Liver (tissue), 9 donors: ENCODE measurements around the gene PRKAR1B. TPM values are rescaled to one million over a fixed set of nuclear protein-coding genes. Genes with fewer than 3 reads are reported as not detected.

Experiments used
- DNase-seq: peaks from one replicate; pipeline ENCODE4 v3.0.0-alpha.2; 2017; ENCODE audit warnings: low spot score
- H3K27ac ChIP-seq, 2 donors: one replicate each; pipeline ENCODE4 v1.7.0; 2013; ENCODE audit warnings: inconsistent platforms in 2 of 2, low read length in 2 of 2, control low read depth in 1 of 2, low read depth in 1 of 2, mild to moderate bottlenecking in 1 of 2
- H3K27me3 ChIP-seq, 4 donors: one replicate each; pipeline versions ENCODE4 v1.6.1 to v1.7.0; 2013; ENCODE audit warnings: low read length in 3 of 4, inconsistent platforms in 1 of 4, mild to moderate bottlenecking in 1 of 4, moderate library complexity in 1 of 4; ENCODE audit not compliant: control insufficient read depth in 4 of 4, insufficient read depth in 4 of 4
- H3K36me3 ChIP-seq, 4 donors: one replicate each; pipeline versions ENCODE4 v1.6.1 to v1.7.0; 2013; ENCODE audit warnings: low read length in 3 of 4, mild to moderate bottlenecking in 3 of 4, low read depth in 1 of 4, moderate library complexity in 1 of 4; ENCODE audit not compliant: control insufficient read depth in 4 of 4, insufficient read depth in 3 of 4
- H3K4me1 ChIP-seq, 4 donors: one replicate each; pipeline versions ENCODE4 v1.6.1 to v1.7.0; 2013; ENCODE audit warnings: low read length in 3 of 4, mild to moderate bottlenecking in 3 of 4, moderate library complexity in 1 of 4; ENCODE audit not compliant: control insufficient read depth in 4 of 4, insufficient read depth in 4 of 4
- H3K4me3 ChIP-seq, 3 donors: one replicate each; pipeline versions ENCODE4 v1.6.1 to v1.7.0; 2013; ENCODE audit warnings: low read length in 3 of 3, control low read depth in 1 of 3, low read depth in 1 of 3, mild to moderate bottlenecking in 1 of 3
- H3K9ac ChIP-seq, 2 donors: one replicate each; pipeline ENCODE4 v1.7.0; 2013; ENCODE audit warnings: low read length in 2 of 2, mild to moderate bottlenecking in 2 of 2, moderate library complexity in 2 of 2, control low read depth in 1 of 2, low read depth in 1 of 2
- H3K9me3 ChIP-seq, 4 donors: one replicate each; pipeline versions ENCODE4 v1.6.1 to v1.7.0; 2013; ENCODE audit warnings: low read length in 3 of 4; ENCODE audit not compliant: control insufficient read depth in 4 of 4
- EGR1 ChIP-seq, 2 donors: IDR thresholded peaks; 2 replicates each; pipeline ENCODE4 v1.6.1; 2016 to 2018; ENCODE audit warnings: antibody characterized with exemption in 2 of 2, low read depth in 2 of 2
- FOXA1 ChIP-seq: IDR thresholded peaks from 2 replicates; pipeline ENCODE4 v1.6.1; 2016; ENCODE audit warnings: antibody characterized with exemption
- FOXA2 ChIP-seq: IDR thresholded peaks from 2 replicates; pipeline ENCODE4 v1.6.1; 2016; ENCODE audit warnings: antibody characterized with exemption
- GABPA ChIP-seq, 2 donors: IDR thresholded peaks in 1 of 2; conservative IDR thresholded peaks in 1 of 2; 2 replicates each; pipeline ENCODE4 v1.6.1; 2016; ENCODE audit warnings: antibody characterized with exemption in 2 of 2, mild to moderate bottlenecking in 1 of 2, moderate library complexity in 1 of 2
- HNF4A ChIP-seq, 2 donors: conservative IDR thresholded peaks; 2 replicates each; pipeline ENCODE4 v1.6.1; 2016; ENCODE audit warnings: antibody characterized with exemption in 2 of 2, mild to moderate bottlenecking in 2 of 2
- HNF4G ChIP-seq: IDR thresholded peaks from 2 replicates; pipeline ENCODE4 v1.6.1; 2016; ENCODE audit warnings: antibody characterized with exemption
- RAD21 ChIP-seq, 2 donors: IDR thresholded peaks; 2 replicates each; pipeline ENCODE4 v1.6.1; 2016; ENCODE audit warnings: antibody characterized with exemption in 2 of 2, mild to moderate bottlenecking in 2 of 2
- RXRA ChIP-seq, 2 donors: IDR thresholded peaks; 2 replicates each; pipeline ENCODE4 v1.6.1; 2017 to 2018; ENCODE audit warnings: antibody characterized with exemption in 2 of 2, mild to moderate bottlenecking in 1 of 2
- SP1 ChIP-seq: IDR thresholded peaks from 2 replicates; pipeline ENCODE4 v1.6.1; 2018; ENCODE audit warnings: antibody characterized with exemption, mild to moderate bottlenecking
- TAF1 ChIP-seq: conservative IDR thresholded peaks from 2 replicates; pipeline ENCODE4 v1.6.1; 2016; ENCODE audit warnings: antibody characterized with exemption, mild to moderate bottlenecking
- WGBS: extraction: QIAGEN DNeasy Blood & Tissue Kit; methylation state at CpG from one replicate; pipeline ENCODE4 v1.1.7; 2013; 5-methylcytosine and 5-hydroxymethylcytosine counted together
- polyA plus RNA-seq, 2 donors: library from polyadenylated mRNA; stranded (reverse) in 1 of 2; unstranded in 1 of 2; fragments of 200-250 nt in 1 of 2; fragments of >200 nt in 1 of 2; fragmentation: Nextera tagmentation in 1 of 2; extraction: Ambion mirVana in 1 of 2; gene quantifications; one replicate each; pipeline versions ENCODE4 v1.2.1 to v1.2.3, GENCODE V29; 2013 to 2015
- total RNA-seq, 2 donors: library from RNA; depleted of rRNA; stranded (reverse); fragments of >200 nt; gene quantifications; one replicate each; pipeline ENCODE4 v1.2.3, GENCODE V29; 2014
- TF ChIP-seq, protein P1 (sequence below): IDR thresholded peaks from 2 replicates; pipeline ENCODE4 v1.6.1; 2016; ENCODE audit warnings: antibody characterized with exemption
- TF ChIP-seq, protein P2 (sequence below): IDR thresholded peaks from 2 replicates; pipeline ENCODE4 v1.6.1; 2016; ENCODE audit warnings: antibody characterized with exemption
- TF ChIP-seq, protein P3 (sequence below): IDR thresholded peaks from 2 replicates; pipeline ENCODE4 v1.6.1; 2016; ENCODE audit warnings: antibody characterized with exemption, mild to moderate bottlenecking
- TF ChIP-seq, protein P4 (sequence below): IDR thresholded peaks from 2 replicates; pipeline ENCODE4 v1.6.1; 2016; ENCODE audit warnings: antibody characterized with exemption
- TF ChIP-seq, protein P5 (sequence below): fragments of 150-350 bp; IDR thresholded peaks from 2 replicates; pipeline ENCODE4 v1.5.1; 2017; ENCODE audit warnings: improper control_type of control experiment, low read depth, low read length; ENCODE audit not compliant: missing input control
- donor health status: healthy.
- donor health status: healthy.
- donor health status: healthy.
- donor health status: healthy.
- donor health status: healthy.

Gene PRKAR1B
- total and polyA plus RNA-seq, 4 donors: 11.1 to 14.4 (median 12.4) TPM

DNA sequence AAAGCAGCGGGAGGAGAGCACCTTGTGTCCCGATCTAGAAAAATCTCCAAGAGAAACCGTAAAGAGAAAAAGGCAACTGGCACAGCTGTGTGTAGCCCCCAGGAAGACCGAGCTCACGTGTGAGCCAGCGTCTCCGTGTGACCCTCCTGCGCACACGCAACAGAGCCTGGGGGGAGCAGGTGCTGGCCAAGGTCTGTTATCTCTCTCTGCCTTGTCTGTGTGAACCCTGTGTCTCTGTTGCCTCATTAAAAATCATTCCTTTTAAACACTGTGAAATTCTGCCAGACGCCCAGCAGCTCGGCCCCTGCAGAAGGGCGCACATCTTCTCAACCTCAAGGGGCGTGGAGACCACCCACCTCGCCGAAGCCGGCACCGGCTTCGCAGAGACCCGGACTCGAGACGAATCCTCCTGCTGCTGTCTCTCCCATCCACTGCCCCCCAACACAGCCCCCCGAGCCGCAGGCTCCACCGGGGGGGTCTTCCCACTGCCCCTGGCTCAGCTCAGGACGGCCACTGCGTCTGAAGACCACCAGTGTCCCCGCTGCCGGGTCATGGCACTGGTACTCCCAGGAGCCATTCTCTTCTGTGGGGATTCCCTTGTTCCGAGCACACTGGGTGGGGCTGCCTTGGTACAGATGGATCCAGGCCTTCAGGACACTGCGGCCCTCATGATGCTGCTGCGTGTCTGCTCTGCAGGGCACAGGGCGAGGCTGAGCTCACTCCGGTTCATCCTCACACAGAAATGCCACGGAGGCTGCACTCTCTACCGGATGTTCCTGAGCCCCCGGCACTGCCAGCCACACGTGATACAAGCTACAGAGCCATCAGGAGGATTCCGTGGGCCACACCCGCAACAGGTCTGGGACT, 94.9 kb downstream of the PRKAR1B start (continued):
- TF ChIP-seq, protein P1, sequence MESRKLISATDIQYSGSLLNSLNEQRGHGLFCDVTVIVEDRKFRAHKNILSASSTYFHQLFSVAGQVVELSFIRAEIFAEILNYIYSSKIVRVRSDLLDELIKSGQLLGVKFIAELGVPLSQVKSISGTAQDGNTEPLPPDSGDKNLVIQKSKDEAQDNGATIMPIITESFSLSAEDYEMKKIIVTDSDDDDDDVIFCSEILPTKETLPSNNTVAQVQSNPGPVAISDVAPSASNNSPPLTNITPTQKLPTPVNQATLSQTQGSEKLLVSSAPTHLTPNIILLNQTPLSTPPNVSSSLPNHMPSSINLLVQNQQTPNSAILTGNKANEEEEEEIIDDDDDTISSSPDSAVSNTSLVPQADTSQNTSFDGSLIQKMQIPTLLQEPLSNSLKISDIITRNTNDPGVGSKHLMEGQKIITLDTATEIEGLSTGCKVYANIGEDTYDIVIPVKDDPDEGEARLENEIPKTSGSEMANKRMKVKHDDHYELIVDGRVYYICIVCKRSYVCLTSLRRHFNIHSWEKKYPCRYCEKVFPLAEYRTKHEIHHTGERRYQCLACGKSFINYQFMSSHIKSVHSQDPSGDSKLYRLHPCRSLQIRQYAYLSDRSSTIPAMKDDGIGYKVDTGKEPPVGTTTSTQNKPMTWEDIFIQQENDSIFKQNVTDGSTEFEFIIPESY: no peak

DNA sequence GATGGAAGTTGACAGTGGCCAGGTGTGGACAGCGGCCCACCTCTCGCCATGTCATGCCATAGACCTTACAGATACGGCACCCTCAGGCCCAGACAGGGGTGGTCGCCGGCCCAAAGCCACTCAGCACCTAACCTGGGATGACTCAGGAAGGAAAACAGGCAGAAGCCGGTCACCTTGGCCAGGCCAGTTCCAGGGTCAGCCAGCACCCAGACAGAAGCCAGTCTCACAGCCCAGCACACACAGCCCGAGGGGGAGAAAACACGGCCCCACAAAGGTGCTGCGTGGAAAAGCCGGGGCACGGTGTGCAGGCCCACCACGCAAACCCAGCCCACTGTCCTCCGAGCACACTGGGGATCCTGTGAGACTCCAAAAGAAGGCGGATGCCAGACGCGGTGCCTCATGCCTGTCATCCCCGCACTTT, 95.8 kb downstream of the PRKAR1B start:
- no peak overlapping the region for H3K27ac ChIP-seq
- WGBS: 96% methylated on average over 17 of the region's 17 CpGs

More for the DNA sequence above, 95.8 kb downstream of the PRKAR1B start:
- Histone ChIP-seq H3K4me1 (no peaks in the 10 kb centered on the region), H3K36me3 (no peaks in the 10 kb centered on the region), H3K4me3 (no peak overlapping the region), H3K27me3 (no peaks in the 10 kb centered on the region), H3K9ac (no peak overlapping the region), H3K9me3 (no peaks in the 10 kb centered on the region)
- TF ChIP-seq RXRA (IDR thresholded peaks at IDR 0.05) (no peak), TAF1 (no peak), EGR1 (IDR thresholded peaks at IDR 0.05; ENCODE audit: low read depth in 2 of 2) (no peak), HNF4G (no peak), HNF4A (conservative IDR thresholded peaks at IDR 0.05) (no peak), FOXA2 (no peak), SP1 (no peak), GABPA (IDR thresholded peaks at IDR 0.05 in 1 of 2, conservative IDR thresholded peaks at IDR 0.05 in 1 of 2) (no peak), FOXA1 (no peak), RAD21 (IDR thresholded peaks at IDR 0.05) (no peak)
- TF ChIP-seq, protein P1: no peak
- TF ChIP-seq, protein P2, sequence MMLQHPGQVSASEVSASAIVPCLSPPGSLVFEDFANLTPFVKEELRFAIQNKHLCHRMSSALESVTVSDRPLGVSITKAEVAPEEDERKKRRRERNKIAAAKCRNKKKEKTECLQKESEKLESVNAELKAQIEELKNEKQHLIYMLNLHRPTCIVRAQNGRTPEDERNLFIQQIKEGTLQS: no peak
- TF ChIP-seq, protein P3, sequence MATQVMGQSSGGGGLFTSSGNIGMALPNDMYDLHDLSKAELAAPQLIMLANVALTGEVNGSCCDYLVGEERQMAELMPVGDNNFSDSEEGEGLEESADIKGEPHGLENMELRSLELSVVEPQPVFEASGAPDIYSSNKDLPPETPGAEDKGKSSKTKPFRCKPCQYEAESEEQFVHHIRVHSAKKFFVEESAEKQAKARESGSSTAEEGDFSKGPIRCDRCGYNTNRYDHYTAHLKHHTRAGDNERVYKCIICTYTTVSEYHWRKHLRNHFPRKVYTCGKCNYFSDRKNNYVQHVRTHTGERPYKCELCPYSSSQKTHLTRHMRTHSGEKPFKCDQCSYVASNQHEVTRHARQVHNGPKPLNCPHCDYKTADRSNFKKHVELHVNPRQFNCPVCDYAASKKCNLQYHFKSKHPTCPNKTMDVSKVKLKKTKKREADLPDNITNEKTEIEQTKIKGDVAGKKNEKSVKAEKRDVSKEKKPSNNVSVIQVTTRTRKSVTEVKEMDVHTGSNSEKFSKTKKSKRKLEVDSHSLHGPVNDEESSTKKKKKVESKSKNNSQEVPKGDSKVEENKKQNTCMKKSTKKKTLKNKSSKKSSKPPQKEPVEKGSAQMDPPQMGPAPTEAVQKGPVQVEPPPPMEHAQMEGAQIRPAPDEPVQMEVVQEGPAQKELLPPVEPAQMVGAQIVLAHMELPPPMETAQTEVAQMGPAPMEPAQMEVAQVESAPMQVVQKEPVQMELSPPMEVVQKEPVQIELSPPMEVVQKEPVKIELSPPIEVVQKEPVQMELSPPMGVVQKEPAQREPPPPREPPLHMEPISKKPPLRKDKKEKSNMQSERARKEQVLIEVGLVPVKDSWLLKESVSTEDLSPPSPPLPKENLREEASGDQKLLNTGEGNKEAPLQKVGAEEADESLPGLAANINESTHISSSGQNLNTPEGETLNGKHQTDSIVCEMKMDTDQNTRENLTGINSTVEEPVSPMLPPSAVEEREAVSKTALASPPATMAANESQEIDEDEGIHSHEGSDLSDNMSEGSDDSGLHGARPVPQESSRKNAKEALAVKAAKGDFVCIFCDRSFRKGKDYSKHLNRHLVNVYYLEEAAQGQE: no peak
- TF ChIP-seq, protein P4, sequence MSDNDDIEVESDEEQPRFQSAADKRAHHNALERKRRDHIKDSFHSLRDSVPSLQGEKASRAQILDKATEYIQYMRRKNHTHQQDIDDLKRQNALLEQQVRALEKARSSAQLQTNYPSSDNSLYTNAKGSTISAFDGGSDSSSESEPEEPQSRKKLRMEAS: no peak
- TF ChIP-seq, protein P5, sequence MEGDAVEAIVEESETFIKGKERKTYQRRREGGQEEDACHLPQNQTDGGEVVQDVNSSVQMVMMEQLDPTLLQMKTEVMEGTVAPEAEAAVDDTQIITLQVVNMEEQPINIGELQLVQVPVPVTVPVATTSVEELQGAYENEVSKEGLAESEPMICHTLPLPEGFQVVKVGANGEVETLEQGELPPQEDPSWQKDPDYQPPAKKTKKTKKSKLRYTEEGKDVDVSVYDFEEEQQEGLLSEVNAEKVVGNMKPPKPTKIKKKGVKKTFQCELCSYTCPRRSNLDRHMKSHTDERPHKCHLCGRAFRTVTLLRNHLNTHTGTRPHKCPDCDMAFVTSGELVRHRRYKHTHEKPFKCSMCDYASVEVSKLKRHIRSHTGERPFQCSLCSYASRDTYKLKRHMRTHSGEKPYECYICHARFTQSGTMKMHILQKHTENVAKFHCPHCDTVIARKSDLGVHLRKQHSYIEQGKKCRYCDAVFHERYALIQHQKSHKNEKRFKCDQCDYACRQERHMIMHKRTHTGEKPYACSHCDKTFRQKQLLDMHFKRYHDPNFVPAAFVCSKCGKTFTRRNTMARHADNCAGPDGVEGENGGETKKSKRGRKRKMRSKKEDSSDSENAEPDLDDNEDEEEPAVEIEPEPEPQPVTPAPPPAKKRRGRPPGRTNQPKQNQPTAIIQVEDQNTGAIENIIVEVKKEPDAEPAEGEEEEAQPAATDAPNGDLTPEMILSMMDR: no peak
- no peak for DNase-seq
